Fibroblast of peridontal ligament (primary cell): ENCODE data around the gene DZIP1.

Source experiments
- DNase-seq: peaks from one replicate; pipeline ENCODE4 v3.0.0-alpha.2; 2010; ENCODE audit errors: extremely low read depth

DZIP1 gene

GRCh38 chr13:95546919-95547318 is 97.6 kb downstream of the DZIP1 start:
- DNase-seq: no peak

- DNase-seq: no peak
Observed at GRCh38 chr13:95544293-95544692, 100.2 kb downstream of the DZIP1 start.

- no peak for DNase-seq
Observed at GRCh38 chr13:95541911-95542474, 102.5 kb downstream of the DZIP1 start.

- no peak for DNase-seq
Observed at GRCh38 chr13:95541308-95541707, 103.2 kb downstream of the DZIP1 start.

- DNase-seq: no peak
Observed at GRCh38 chr13:95540888-95541287, 103.6 kb downstream of the DZIP1 start.

- peak; percentile 65 for DNase-seq
Observed at GRCh38 chr13:95536632-95537241, 107.8 kb downstream of the DZIP1 start.

GRCh38 chr13:95535243-95535642 is 109.3 kb downstream of the DZIP1 start:
- DNase-seq: peak; percentile 27

GRCh38 chr13:95533545-95534160 is 110.9 kb downstream of the DZIP1 start:
- DNase-seq: no peak

- DNase-seq: peak; percentile 30
Observed at GRCh38 chr13:95530178-95530577, 114.3 kb downstream of the DZIP1 start.
